ENCODE results near the gene MICAL1. TPM values are rescaled to one million over a fixed set of nuclear protein-coding genes. Genes with fewer than 3 reads are reported as not detected.

MICAL1 gene
- total and polyA plus RNA-seq, 4 donors: 29.9 to 67.7 (median 57.4) TPM

DNA sequence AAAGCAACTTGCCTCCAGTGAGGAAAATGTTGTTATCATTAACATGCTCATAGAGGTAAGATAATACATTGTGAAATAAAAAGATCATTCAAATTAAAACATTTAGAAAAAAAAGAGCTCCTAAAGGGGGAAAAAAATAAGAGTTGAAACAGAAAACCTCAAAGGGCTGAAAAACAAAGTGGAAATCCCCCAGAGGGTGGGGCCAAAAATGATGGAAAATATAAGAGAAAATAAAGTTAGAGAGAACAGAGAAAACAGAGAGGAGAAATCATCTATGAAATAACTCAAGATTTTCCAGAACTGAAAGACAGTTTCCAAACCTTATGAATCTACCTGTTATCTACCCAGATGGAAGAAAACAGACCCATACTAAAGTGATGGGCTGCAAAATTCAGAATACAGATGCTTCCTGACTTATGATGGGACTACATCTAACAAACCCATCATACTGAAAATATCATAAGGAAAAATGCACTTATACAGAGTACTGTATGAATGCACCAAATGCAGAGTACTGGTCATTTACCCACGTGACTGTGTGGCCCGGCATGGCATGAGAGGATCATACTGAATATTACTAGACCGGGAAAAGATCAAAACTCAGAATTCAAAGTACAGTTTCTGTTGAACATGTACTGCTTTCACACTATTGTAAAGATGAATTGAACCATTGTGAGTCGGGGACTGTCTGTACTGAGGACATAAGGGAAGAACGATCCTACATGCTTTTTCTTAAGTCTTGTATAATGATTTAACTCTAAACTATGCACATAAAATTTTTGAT, 23.5 kb upstream of the MICAL1 start:
- ATAC-seq (ENCODE audit: insufficient read depth, low FRiP score): no peak
- H3K4me3 ChIP-seq: no peak overlapping the region

DNA sequence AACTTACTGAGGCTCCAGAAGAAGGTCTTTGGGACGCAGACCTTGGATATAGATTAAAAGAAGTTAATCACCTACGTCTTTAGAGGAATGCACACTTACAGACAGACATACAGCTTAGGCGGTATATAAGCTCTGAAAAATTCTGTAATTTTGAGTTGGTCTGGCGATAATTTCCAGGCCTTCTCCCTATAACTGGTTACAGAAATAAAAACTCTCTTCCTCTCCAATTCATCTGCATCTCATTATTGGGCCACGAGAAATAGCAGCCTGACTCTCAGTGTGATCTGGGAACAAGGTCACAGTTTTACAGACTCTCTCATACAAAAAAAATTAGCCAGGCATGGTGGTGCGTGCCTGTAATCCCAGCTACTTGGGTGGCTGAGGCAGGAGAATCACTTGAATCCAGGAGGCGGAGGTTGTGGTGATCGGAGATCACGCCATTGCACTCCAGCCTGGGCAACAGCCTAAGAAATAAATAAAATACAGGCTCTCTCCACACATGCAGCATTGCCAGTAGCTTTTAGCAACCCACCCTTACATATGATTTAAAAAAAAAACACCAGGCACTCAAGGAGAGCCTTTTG, 22.7 kb upstream of the MICAL1 start:
- no peak for DNase-seq
- H3K4me1 ChIP-seq (ENCODE audit: control insufficient read depth in 5 of 5, insufficient read depth in 5 of 5, low read length in 5 of 5): peaks cover 2 to 34% (median 20%) of the 10 kb centered on the region in 5 donors
- H3K9me3 ChIP-seq (ENCODE audit: control insufficient read depth in 4 of 4, insufficient read depth in 3 of 4, low read length in 3 of 4): no peaks in the 10 kb centered on the region
- H3K4me3 ChIP-seq: no peak overlapping the region
- H3K27ac ChIP-seq (ENCODE audit: low read depth in 1 of 2, low read length in 1 of 2): no peak overlapping the region
- TF ChIP-seq, protein P1, sequence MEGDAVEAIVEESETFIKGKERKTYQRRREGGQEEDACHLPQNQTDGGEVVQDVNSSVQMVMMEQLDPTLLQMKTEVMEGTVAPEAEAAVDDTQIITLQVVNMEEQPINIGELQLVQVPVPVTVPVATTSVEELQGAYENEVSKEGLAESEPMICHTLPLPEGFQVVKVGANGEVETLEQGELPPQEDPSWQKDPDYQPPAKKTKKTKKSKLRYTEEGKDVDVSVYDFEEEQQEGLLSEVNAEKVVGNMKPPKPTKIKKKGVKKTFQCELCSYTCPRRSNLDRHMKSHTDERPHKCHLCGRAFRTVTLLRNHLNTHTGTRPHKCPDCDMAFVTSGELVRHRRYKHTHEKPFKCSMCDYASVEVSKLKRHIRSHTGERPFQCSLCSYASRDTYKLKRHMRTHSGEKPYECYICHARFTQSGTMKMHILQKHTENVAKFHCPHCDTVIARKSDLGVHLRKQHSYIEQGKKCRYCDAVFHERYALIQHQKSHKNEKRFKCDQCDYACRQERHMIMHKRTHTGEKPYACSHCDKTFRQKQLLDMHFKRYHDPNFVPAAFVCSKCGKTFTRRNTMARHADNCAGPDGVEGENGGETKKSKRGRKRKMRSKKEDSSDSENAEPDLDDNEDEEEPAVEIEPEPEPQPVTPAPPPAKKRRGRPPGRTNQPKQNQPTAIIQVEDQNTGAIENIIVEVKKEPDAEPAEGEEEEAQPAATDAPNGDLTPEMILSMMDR (IDR thresholded peaks at IDR 0.05; ENCODE audit: control extremely low read depth, extremely low read depth): no peak
- peak overlapping the region in 1 of 2 donors; percentile 30 for H3K9ac ChIP-seq (ENCODE audit: insufficient read depth in 1 of 2, low read length in 2 of 2)
- H3K27me3 ChIP-seq (ENCODE audit: control insufficient read depth in 3 of 3, insufficient read depth in 3 of 3, low read length in 2 of 3): no peaks in the 10 kb centered on the region
- ATAC-seq (ENCODE audit: insufficient read depth, low FRiP score): no peak
- peaks cover 18 to 27% (median 23%) of the 10 kb centered on the region in 4 donors for H3K36me3 ChIP-seq (ENCODE audit: control insufficient read depth in 4 of 4, insufficient read depth in 4 of 4, low read length in 4 of 4)
- 83 to 94% methylated on average over 9 of the region's 9 CpGs for WGBS, 2 donors

More for the DNA sequence above, 23.5 kb upstream of the MICAL1 start:
- peak overlapping the region in 1 of 2 donors; percentile 30 for H3K9ac ChIP-seq (ENCODE audit: insufficient read depth in 1 of 2, low read length in 2 of 2)
- 81 to 93% methylated on average over 5 of the region's 5 CpGs for WGBS, 2 donors
- peaks cover 17 to 20% (median 18%) of the 10 kb centered on the region in 4 donors for H3K36me3 ChIP-seq (ENCODE audit: control insufficient read depth in 4 of 4, insufficient read depth in 4 of 4, low read length in 4 of 4)
- no peak for DNase-seq
- TF ChIP-seq, protein P1 (IDR thresholded peaks at IDR 0.05; ENCODE audit: control extremely low read depth, extremely low read depth): no peak
- H3K4me1 ChIP-seq (ENCODE audit: control insufficient read depth in 5 of 5, insufficient read depth in 5 of 5, low read length in 5 of 5): peaks cover 2 to 38% (median 20%) of the 10 kb centered on the region in 5 donors
- no peaks in the 10 kb centered on the region for H3K9me3 ChIP-seq (ENCODE audit: control insufficient read depth in 4 of 4, insufficient read depth in 3 of 4, low read length in 3 of 4)
- no peak overlapping the region for H3K27ac ChIP-seq (ENCODE audit: low read depth in 1 of 2, low read length in 1 of 2)
- H3K27me3 ChIP-seq (ENCODE audit: control insufficient read depth in 3 of 3, insufficient read depth in 3 of 3, low read length in 2 of 3): no peaks in the 10 kb centered on the region

DNA sequence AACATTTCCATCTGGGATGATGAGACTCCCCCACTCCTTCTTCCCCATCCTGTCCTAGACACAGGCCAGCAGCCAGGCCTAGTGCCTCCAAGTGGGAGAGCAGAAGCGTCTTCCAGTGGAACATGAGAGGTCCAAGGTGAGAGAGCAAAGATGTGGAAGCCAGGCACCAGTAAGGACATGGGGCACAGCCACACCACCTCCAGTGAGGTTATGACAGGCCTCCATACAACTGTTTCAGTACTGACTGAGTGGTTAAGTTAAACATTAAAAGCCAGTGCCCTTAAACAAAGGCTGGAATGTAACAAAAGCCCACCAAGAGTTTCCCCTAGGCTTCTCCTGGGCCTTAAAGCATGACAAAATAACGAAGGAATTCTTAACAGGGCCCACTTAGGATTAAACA, 22.2 kb upstream of the MICAL1 start:
- H3K9me3 ChIP-seq (ENCODE audit: control insufficient read depth in 4 of 4, insufficient read depth in 3 of 4, low read length in 3 of 4): no peaks in the 10 kb centered on the region
- TF ChIP-seq, protein P1 (IDR thresholded peaks at IDR 0.05; ENCODE audit: control extremely low read depth, extremely low read depth): no peak
- H3K4me3 ChIP-seq: no peak overlapping the region
- DNase-seq (peak; percentile 37 to 58 (median 49)), ATAC-seq (ENCODE audit: insufficient read depth, low FRiP score) (no peak)
- H3K27ac ChIP-seq (ENCODE audit: low read depth in 1 of 2, low read length in 1 of 2): no peak overlapping the region
- peak overlapping the region in 1 of 2 donors; percentile 11 for H3K9ac ChIP-seq (ENCODE audit: insufficient read depth in 1 of 2, low read length in 2 of 2)
- WGBS, 2 donors: 69 to 84% methylated on average over 2 of the region's 2 CpGs
- peaks cover 2 to 34% (median 20%) of the 10 kb centered on the region in 5 donors for H3K4me1 ChIP-seq (ENCODE audit: control insufficient read depth in 5 of 5, insufficient read depth in 5 of 5, low read length in 5 of 5)
- H3K27me3 ChIP-seq (ENCODE audit: control insufficient read depth in 3 of 3, insufficient read depth in 3 of 3, low read length in 2 of 3): no peaks in the 10 kb centered on the region
- peaks cover 24 to 32% (median 27%) of the 10 kb centered on the region in 4 donors for H3K36me3 ChIP-seq (ENCODE audit: control insufficient read depth in 4 of 4, insufficient read depth in 4 of 4, low read length in 4 of 4)
